LHCN-M2 (cell line): ENCODE data around the gene CTTNBP2. TPM values are rescaled to one million over a fixed set of nuclear protein-coding genes. Genes with fewer than 3 reads are reported as not detected.

Source experiments
- DNase-seq: peaks from one replicate; pipeline ENCODE4 v3.0.0-alpha.2; 2012; ENCODE audit warnings: low read depth
- total RNA-seq: library from RNA; depleted of rRNA; stranded (reverse); fragments of >200 nt; gene quantifications from 2 replicates; pipeline ENCODE4 v1.2.3, GENCODE V29; 2014

CTTNBP2 gene
- total RNA-seq, 1 experiment from 2014 or later = 7.5 TPM

DNA sequence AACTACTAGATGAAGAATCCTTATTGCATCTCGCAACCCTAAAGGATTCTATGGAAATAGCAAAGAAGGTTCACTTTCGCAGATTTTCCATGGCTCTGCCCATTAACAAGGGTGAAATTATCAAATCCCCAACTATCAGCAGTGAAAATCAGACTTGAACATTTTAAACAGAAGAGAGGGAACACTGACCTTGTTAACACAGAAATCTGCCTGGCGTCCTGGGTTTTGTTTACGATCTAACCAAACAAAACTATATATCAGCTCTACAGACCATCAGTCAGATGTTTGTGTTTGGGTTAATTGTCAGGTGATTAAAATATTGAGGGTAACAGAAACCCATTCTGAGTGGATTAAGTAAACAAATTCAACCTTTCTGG is 1.9 kb downstream of the CTTNBP2 start:
- no peak for DNase-seq

DNA sequence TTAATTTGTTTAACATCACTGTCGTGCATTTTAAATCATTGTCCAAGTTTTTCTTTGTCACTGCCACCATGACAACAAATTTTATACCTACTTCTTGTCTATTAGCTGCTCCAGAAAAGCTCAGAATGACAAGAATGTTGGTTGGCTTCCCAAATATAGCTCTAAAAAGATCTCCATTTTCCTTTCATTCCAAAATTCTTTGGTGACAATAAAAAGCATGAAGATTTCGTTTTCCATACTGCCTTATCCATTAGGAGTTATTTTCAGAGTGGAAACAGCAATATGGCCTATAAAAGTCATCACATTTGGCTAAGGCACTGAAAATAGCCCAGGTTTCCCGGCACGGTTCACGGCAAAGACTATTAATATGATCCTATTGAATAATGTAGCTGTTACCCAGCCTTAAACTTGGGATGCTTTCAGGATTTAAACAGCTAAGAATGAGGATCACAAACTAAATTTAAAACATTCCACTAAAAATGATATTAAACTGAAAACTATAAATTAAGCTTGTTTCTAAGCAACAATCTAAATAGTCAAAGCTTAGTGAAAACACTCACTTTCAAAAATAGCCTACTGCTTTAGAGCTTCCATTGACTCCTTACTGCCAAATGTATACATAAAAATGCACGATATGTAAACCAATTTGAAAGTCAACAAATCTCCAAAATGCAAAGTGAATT is 2.7 kb downstream of the CTTNBP2 start:
- DNase-seq = no peak

DNA sequence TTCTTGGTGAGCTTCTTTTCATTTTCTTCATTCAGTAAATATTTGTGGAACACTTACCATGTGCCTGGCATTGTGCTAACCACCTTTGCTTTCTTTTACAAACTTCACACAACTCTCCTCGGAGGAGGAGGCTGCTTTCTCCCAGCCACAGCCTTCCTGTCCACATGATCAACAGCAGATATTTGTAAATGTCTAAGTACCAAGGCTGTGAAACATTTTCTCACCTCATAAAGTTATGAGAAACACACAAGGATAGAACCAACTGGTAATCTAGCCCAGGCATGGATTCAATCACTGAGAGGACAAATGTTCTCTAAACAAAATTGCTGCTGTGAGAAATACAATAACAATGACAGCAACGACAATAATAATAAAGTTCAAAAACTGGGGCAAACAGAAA is 3.9 kb downstream of the CTTNBP2 start:
- DNase-seq = no peak

DNA sequence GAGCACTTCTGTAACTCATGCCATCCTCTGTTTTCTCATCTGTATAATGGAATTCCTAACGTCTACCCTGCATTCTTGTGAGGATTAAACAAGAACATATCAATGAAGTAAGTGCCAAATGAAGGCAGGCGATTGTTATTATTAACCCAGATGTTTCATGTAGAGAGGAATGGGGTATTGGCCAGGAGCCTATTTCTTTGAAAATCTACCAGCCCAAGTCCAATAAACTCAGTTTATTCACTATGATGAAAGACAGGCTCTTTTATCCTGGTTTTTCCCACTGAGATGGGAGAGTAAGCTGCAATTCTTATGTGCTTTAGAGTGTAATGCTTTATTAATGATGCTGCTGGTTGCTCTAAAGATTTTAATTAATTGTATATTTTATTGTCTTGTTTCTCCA is 9.6 kb downstream of the CTTNBP2 start:
- DNase-seq = no peak

DNA sequence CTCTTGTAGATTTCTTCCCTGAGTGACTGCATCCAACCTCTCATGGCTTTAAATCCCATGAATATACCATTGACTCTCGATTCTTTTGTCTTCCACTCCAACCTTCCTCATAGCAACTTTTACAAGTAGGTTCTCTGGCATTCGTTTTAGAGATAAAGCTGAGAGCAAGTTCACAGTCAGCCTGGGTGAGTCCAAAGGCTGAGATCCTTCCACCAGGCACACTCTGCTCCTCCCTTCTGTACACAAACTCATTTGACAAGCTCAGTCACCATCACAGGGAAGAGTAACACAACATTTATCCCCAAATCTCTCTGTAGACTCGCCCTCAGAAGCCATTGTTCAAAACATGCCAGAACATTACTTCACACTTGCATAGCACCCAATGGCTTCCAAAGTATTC is 10.9 kb downstream of the CTTNBP2 start:
- DNase-seq = no peak

DNA sequence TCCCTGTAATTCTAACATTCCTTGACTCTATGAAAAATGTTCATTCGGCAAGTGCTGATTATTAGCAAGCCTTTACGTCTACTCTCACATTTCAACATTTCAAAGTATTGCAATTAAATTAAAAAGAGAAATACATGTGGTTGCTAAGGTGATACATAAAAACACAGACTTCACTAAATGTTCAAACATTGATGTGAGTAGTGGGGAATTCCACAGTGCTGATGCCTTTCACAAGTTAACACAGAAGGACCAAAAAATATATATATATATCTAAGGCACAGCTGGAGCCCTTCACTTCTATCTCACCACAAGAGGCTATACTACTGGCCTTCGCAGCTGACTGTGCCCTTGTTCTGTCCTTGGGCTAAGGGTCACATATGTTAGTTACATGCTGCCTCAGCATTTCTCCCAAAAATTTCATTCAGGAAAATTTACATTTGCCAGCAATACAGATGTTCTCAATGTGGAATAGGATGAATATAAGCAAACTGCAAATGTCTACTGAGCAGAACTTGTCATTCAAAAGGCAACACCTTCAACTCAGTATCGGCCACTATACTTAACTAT is 13.9 kb downstream of the CTTNBP2 start:
- no peak for DNase-seq

DNA sequence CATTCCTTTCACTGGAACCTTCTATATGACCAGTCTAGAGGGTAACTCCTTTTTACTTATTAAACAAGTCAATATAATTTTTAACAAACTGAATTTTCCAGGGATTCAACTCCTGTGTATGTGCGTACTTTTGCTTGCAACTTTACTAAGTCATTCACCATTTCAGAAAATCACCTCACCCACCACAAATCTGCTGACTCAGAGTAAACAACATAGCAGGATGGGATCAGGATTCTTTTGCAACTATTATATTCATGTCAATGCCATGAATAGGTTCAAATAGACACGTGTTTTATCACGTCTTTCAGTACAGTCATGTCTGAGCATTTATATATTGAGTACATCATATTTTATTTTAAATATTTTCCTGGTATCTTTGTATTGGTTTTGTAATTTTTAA is 14.5 kb downstream of the CTTNBP2 start:
- peak; percentile 4 for DNase-seq

DNA sequence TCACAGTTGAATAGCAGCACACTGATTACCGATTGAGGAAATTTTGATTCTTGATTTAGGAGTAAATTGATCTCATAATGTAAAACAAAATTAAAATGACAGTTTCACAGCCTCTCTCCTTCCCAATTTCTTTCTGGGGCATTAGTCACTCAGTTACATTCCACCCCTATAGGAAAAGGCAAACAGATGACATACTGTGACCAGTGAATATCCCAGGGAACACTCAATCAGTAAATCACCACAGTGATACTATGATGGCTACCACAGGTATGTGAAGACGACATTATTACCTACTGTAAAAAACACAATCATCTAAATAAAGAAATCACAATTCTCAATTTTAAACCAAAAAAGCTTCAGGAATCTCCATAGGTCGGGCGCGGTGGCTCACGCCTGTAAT is 15.5 kb downstream of the CTTNBP2 start:
- DNase-seq = no peak

DNA sequence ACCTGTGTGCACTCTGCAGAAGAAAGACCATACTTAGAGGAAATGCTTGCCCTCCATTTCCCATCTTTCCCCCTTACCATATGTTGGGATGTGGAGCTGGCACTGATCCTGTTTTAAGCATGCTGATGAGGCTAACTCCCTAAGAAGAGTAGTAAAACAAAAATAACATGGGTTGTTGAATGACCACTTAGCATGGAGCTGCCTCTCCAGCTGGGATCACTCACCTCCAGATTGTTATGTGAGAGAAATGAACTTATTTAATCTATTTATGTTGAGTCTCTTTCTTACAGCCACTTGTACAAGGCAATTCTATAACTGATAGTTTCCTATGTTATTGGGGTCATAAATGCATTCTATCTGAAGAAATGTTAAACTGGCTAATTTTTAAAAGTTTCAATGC is 17.0 kb downstream of the CTTNBP2 start:
- DNase-seq = no peak

DNA sequence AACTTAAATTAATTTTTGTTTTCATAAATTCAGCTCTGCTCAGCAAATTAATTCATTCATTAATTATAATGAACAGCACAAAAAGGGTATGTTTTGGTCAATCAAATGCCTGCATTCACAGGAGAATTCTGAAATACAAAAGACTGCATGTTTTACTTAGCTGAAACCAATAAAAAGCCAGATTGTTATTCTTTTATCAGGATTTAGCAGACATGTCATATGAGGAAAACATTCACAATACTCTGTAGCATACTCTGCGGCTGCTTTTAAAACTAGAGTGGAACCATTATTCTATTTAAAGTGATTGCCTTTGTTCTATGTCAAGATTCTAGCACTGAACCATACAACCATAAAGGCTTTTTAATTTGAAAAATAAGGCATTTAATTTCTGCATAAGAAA is 19.1 kb downstream of the CTTNBP2 start:
- no peak for DNase-seq

DNA sequence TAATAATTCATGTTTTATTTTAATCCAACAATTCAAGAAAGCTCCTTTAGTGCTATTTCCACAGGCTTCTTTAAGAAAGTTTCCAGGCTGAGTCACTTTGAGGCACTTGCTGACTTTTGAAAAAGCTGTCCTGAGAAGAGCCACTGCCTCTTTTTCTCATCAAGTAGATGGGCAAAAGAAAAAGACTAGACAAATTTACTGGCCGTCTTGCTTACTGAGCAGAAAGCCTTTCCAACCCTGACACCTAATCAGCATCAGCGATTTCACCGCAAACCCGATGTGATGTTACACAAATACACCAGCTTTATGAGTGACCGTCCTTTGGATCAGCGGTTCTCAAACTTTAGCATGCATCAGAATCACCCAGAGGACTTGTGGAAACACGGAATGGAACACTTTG is 24.3 kb downstream of the CTTNBP2 start:
- no peak for DNase-seq

DNA sequence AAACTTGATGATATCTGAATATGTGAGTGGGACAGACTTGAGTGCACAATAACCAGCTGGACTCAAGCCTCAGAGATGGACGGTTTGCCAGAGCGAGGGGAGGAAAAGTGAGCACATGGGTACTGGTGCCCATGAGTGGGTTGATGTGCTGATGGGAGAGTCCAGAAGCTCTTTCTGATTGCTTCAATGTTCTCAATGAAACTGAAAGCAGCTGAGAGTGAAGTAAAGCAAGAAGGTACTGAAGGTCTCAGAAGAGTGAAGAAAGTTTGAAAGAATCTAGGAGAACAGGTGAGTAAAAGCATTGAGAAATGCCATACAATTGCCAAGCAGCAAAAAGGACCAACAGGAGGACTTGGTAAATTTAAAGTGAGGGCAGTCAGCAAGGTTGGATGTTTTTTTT is 28.6 kb downstream of the CTTNBP2 start:
- DNase-seq = no peak

DNA sequence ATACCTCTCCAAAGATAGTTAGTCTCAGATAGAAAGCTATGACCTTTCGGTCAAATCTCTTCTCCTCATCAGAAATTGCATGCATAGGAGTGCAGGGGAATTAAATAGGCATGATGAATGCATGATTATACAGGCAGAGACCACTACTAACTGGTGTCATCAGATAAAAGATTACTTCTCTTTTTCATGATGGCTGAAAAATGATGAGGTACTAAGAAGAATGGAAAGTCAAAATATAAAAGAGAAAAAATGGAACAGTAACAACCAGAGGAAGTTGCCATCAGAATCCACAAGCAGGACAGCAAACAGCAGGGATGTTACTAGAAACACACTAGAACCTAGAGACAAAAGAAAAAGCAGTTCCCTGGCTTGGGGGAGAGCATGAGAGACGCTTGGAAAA is 31.6 kb downstream of the CTTNBP2 start:
- no peak for DNase-seq

DNA sequence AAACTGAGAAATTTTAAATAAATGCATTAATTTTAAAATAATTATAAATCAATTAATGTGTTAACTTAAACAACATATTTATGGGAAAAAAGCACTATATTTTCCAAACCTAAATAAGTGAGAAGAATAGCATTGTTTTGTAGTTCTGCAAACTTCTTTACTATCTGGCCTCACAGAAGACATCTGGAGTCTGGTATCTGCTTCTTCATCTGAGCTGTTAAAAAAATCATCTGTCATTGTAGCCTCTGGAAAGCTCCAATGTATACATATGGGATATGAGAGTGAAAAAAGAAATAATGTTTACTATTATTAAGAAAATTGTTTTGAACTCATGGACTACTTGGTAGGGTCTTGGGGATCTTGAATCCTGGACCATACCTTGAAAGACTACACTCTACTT is 32.2 kb downstream of the CTTNBP2 start:
- DNase-seq = no peak

DNA sequence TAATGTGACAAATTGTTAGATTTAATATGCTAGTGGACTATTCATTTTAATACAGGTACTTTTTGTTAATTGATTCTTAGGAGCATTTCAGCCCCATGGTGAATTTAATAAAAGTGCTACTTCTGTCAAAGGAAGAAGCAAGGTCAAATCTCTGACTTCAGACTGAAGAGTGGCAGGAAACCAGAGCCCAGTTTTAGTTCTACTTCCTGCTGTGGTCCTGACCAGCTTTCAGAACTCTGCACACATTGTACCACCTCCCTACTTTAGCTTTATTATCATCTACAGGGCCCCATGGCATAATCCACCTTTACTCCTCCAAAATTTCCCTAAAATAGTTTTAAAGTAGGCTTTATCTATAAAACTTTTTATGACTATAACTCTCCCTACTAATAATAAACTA is 33.7 kb downstream of the CTTNBP2 start:
- no peak for DNase-seq

DNA sequence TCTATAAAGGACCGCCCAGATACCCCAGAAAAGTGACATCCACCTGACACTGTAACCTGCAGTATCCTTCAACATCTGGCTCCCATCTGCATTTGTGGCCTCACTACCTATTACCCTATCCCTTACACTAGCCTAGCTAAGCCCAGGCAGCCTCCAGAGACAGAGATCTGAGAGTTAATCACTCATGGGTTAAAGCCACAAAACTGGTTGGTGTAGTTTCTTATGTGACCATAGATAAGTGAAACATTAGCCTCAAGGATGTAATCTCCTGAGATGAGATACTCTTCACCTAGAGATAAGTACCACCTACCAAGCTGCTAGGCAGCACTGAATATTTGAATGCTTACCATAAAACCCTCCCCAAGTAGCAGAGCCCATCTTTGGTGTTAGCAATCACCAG is 35.4 kb downstream of the CTTNBP2 start:
- DNase-seq = no peak

DNA sequence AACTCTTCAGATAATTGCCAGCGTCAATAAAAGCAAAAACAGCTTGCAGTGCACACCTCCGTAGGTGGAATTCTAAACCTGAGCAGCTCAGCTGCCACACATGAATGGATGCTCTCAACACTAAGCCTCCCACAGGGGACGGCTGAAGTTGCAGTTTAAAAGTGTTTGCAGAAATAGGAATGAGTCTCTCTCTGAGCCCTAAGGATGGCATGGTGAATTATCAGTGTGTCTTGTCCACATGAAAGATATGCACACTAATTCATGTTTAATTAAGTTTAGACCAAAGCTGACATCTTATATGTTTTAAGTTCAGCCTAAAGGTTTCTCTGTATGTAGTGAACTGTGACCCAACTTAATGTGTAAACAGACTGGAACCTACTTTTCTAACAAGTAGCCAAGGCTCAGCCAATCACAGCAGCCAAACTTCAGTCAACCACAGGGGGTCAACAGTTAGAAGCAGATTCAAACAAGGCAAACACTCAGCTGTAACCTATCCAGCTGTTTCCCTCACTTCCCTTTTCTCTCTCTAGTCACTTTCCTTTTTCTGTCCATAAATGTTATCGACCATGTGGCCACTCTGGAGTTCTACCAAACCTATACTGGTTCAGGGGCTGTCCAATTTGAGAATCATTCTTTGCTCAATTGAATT is 38.1 kb downstream of the CTTNBP2 start:
- DNase-seq = no peak

DNA sequence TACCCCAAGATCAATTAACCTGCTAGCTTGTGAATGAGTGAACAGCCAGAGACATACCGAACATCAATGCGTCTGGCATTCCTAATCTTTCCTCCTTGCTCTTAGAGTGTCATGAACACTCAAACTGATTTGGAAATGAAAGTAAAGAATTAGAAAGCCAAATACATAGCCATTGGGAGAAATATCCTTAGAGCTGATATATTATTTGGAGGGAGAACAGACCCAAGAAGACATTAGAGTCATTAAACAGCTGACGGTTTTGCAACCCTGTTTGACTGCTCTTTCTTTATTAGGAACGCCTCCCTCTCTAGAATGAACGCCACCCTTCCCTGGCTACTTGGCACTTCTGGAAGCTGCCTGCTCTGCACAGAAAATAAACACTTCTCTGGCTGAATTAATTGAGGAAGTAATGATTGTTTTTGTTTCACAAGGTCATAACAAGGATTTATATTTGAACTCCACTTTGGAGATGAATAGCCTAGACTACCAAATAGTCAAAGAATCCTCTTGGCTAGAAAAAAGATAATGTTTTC is 42.8 kb downstream of the CTTNBP2 start:
- DNase-seq = no peak

DNA sequence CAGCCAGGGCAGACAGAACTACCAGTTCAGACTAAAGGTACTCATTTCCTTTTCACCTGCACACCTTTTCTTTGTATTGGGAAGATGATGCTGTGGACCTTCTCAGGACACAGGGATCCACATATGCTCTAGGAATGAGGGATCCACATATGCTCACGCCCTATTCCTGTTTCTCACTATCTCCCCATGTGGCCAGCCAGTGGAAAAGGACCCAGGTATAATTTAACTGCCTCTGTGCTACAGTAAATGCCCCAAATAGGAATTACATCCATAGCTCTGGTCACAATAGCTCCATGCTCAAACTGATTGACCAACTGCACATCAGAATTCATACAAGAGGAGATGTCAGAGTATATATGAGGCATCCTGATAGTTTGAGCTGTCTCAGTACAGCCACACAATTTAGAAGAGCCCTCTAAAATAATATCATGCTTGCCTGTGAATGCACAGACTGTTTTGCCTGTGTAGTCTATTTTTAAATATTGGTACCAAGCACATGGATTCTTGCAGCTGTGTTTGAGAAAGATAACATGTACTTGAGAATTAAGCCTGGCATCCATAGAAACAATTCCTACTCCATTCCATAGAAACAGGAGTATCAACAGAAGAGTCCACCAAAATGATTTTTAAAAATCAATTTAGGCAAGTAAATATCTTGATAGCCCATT is 43.7 kb downstream of the CTTNBP2 start:
- no peak for DNase-seq

DNA sequence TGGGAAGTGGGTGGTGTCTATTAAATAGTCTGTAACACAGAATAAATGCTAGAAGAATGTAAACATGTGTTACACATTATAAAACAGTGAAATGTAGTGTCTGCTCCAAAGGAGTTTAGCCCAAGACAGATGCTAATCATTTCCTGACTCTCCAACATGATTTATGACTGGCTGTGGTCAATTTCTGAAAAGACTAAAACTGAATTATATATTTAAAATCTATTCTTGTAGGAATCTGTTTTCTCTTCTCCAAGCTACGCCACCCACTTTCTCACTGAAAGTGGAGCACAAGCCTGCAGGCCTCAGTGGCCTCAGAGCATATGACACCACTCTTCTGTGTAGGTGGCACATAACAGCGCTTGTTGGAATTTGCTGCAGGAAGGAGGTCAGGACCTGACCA is 44.4 kb downstream of the CTTNBP2 start:
- no peak for DNase-seq

DNA sequence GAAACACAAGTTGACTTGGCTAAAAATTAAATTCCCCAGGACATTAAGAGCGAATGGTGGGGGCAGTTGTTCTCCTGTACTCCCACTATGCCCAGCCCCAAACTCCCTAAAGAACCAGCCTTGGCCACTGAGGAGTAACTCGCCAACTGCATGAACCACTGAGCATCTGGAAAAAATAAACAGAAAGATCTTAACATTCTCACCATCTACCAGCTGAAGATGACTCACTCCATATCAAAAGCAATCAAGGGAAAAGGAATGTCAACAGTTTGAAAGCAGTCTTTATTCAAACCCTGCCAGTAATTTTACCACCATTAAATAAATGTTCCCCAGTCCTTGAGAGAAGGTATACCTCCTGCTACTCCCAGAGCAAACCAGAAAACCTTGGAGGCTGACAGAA is 45.4 kb downstream of the CTTNBP2 start:
- peak; percentile 90 for DNase-seq

DNA sequence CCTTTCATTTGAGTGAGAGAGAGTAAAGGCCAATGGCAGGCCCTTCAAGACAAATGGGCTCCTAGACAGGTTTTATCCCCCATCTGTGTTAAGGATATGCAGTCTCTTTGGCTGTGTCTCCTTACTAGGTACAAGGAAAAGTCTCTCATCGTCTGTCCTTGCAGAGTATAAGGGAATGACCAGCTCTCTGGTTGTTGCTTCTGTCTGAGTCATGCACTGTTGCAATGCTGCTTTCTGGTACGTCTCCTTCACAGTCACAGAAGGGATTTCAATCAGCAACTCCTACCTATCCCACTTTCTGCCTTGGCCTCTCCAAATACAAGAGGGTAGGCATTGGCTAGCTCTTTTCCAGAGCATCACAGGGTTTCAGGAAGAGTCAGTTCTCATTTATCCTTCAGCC is 48.1 kb downstream of the CTTNBP2 start:
- peak; percentile 80 for DNase-seq

DNA sequence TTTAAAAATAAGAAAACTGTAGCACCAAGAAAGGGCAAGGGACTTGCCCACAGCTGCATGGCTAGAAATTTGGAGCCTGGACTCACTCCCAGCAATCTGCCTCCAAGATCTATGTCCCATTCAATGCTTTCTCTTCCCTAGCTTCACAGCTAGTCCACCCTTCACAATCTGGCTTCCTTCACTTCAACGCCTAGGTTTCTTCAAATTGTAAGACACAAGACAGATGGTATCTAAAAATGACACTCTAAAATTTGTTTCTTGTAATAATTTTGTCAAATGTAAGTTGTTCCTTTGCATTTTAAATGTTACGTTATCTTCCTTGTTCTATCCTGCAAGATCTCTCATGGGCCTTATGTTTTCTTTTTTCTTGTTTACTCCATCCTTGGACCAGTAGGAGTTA is 48.6 kb downstream of the CTTNBP2 start:
- no peak for DNase-seq
